Measurements from ENCODE around the gene CARS2. TPM values are rescaled to one million over a fixed set of nuclear protein-coding genes. Genes with fewer than 3 reads are reported as not detected.

The CARS2 gene
- total RNA-seq, 1 experiment from 2014 or later: 31.9 TPM

- no TSS peak for BruUV-seq (replicated peaks)
- ChIA-PET POLR2A (interaction anchor here (1.0 kb wide), 1 partner anchor 186 kb away, joined by 3 read pairs; no protein-coding TSS in a partner anchor), CTCF (no interaction called here)
- in situ Hi-C loops (cut with HindIII; ENCODE audit: low pct_unique_long_range_greater_than_20kb, low sequenced_read_pairs) (no loop called here), intact Hi-C loops (cut with micrococcal nuclease; ENCODE audit: unreplicated experiment) (no loop called here)
- no peaks in the 10 kb centered on the region for H3K36me3 ChIP-seq (ENCODE audit: control insufficient read depth, insufficient read depth, low read length)
- no peak for ATAC-seq
- H3K4me1 ChIP-seq (ENCODE audit: control insufficient read depth, insufficient read depth, low read length): no peaks in the 10 kb centered on the region; the same call in 1 of the 2 replicates
- H3K27me3 ChIP-seq (ENCODE audit: control insufficient read depth, insufficient read depth, low read length): no peaks in the 10 kb centered on the region
- H3K9me3 ChIP-seq (ENCODE audit: control insufficient read depth, insufficient read depth, low read depth, low read length): no peaks in the 10 kb centered on the region
- H3K27ac ChIP-seq (ENCODE audit: low read length): no peak overlapping the region
- TF ChIP-seq CTCF (IDR thresholded peaks at IDR 0.05): no peak
- TF ChIP-seq TCF7L2 (IDR thresholded peaks at IDR 0.05; ENCODE audit: low read depth, low read length): no peak
- TF ChIP-seq SIN3A (IDR thresholded peaks at IDR 0.05; ENCODE audit: borderline replicate concordance, insufficient read depth, low read depth, low read length): no peak
- no peak for TF ChIP-seq POLR2AphosphoS5 (IDR thresholded peaks at IDR 0.05; ENCODE audit: low read depth, low read length)
- no peak for TF ChIP-seq REST (IDR thresholded peaks at IDR 0.05; ENCODE audit: insufficient read depth in 1 of 2, low read depth in 2 of 2, low read length in 1 of 2)
- H3K4me3 ChIP-seq (ENCODE audit: low read depth in 2 of 2, low read length in 2 of 2): no peak overlapping the region
- no peak for DNase-seq (ENCODE audit: low read depth, low spot score)
Observed at GRCh38 chr13:110681868-110682550, 23.9 kb downstream of the CARS2 start.

GRCh38 chr13:110680852-110681251, 25.1 kb downstream of the CARS2 start:
- Histone ChIP-seq H3K36me3 (ENCODE audit: control insufficient read depth, insufficient read depth, low read length) (no peaks in the 10 kb centered on the region), H3K4me1 (ENCODE audit: control insufficient read depth, insufficient read depth, low read length) (no peaks in the 10 kb centered on the region; the same call in 1 of the 2 replicates), H3K9me3 (ENCODE audit: control insufficient read depth, insufficient read depth, low read depth, low read length) (no peaks in the 10 kb centered on the region), H3K4me3 (ENCODE audit: low read depth in 2 of 2, low read length in 2 of 2) (no peak overlapping the region), H3K27me3 (ENCODE audit: control insufficient read depth, insufficient read depth, low read length) (no peaks in the 10 kb centered on the region), H3K27ac (ENCODE audit: low read length) (no peak overlapping the region)
- in situ Hi-C loops (cut with HindIII; ENCODE audit: low pct_unique_long_range_greater_than_20kb, low sequenced_read_pairs): no loop called here
- ChIA-PET CTCF (no interaction called here), POLR2A (interaction anchor here (1.0 kb wide), 1 partner anchor 187 kb away, joined by 3 read pairs; no protein-coding TSS in a partner anchor)
- intact Hi-C loops (cut with micrococcal nuclease; ENCODE audit: unreplicated experiment): no loop called here
- no TSS peak for BruUV-seq (replicated peaks)
- TF ChIP-seq SIN3A (IDR thresholded peaks at IDR 0.05; ENCODE audit: borderline replicate concordance, insufficient read depth, low read depth, low read length) (no peak), TCF7L2 (IDR thresholded peaks at IDR 0.05; ENCODE audit: low read depth, low read length) (no peak), CTCF (IDR thresholded peaks at IDR 0.05) (peak; percentile 53), POLR2AphosphoS5 (IDR thresholded peaks at IDR 0.05; ENCODE audit: low read depth, low read length) (no peak), REST (IDR thresholded peaks at IDR 0.05; ENCODE audit: insufficient read depth in 1 of 2, low read depth in 2 of 2, low read length in 1 of 2) (no peak)
- peak; percentile 75; the same call in 1 of the 2 replicates for ATAC-seq
- no peak for DNase-seq (ENCODE audit: low read depth, low spot score)
